ENCODE results near the gene NFIB. TPM values are rescaled to one million over a fixed set of nuclear protein-coding genes. Genes with fewer than 3 reads are reported as not detected.

NFIB gene
- total and polyA plus RNA-seq, 2 of the 8 experiments (the other 6 are each of a cell fraction or from before 2014, with no cell fraction given): 2.6 to 13.1 TPM

GRCh38 chr9:14261616-14262015 lies 52.3 kb downstream of the NFIB start:
- H3K14ac ChIP-seq (ENCODE audit: insufficient read length): no peak overlapping the region
- H2AK5ac ChIP-seq (ENCODE audit: low read depth, low read length): no peak overlapping the region
- H2BK5ac ChIP-seq (ENCODE audit: low read depth, low read length): no peak overlapping the region; the same call in 1 of the 2 replicates
- no peak overlapping the region for H4K5ac ChIP-seq (ENCODE audit: insufficient read length, low read depth, low read length)
- DNase-seq (ENCODE audit: low read depth in 1 of 2, low spot score in 2 of 2): no peak
- no peak for FAIRE-seq
- ChIA-PET POLR2A (ENCODE audit: partially characterized antibody) (interaction anchor here (0.6 to 1.0 kb wide), 2 partner anchors 12 to 574 kb away, joined by 3 to 4 read pairs; no protein-coding TSS in a partner anchor), CTCF (ENCODE audit: partially characterized antibody) (interaction anchor here (1.3 kb wide), 1 partner anchor 54 kb away, joined by 3 read pairs; no protein-coding TSS in a partner anchor)
- H3K36me3 ChIP-seq (ENCODE audit: control insufficient read depth in 2 of 4, insufficient read depth in 4 of 4, low read length in 3 of 4): no peaks in the 10 kb centered on the region; a peak in 1 of 8 replicates
- H3K27ac ChIP-seq (ENCODE audit: low read depth, low read length): no peak overlapping the region
- no peak overlapping the region for H2AFZ ChIP-seq (ENCODE audit: low read length)
- H4K20me1 ChIP-seq (replicated peaks in 1 of 2; ENCODE audit: control insufficient read depth in 1 of 2, insufficient read depth in 2 of 2, low read length in 2 of 2): no peaks in the 10 kb centered on the region
- H3K9me3 ChIP-seq (ENCODE audit: insufficient read depth in 2 of 2, low read depth in 1 of 2, low read length in 1 of 2): no peaks in the 10 kb centered on the region
- no peak overlapping the region for H4K8ac ChIP-seq (ENCODE audit: extremely low read depth, insufficient read depth, low read length)
- TF ChIP-seq CBX5 (IDR thresholded peaks at IDR 0.05; ENCODE audit: low read depth, low read length) (no peak), HDAC2 (IDR thresholded peaks at IDR 0.05; ENCODE audit: borderline replicate concordance in 1 of 2, low read depth in 2 of 2, low read length in 2 of 2) (no peak), KDM1A (IDR thresholded peaks at IDR 0.05; ENCODE audit: borderline replicate concordance, low read length) (no peak), ATF3 (IDR thresholded peaks at IDR 0.05; ENCODE audit: insufficient read depth, low read depth, low read length) (no peak), BRCA1 (IDR thresholded peaks at IDR 0.05; ENCODE audit: low read depth, low read length) (no peak), NANOG (IDR thresholded peaks at IDR 0.05; ENCODE audit: insufficient read depth, low read depth, low read length, poor library complexity, severe bottlenecking) (no peak), RXRA (IDR thresholded peaks at IDR 0.05; ENCODE audit: insufficient read depth, low read depth, low read length) (no peak)
- no peak overlapping the region for H2BK20ac ChIP-seq (ENCODE audit: low read length)
- no peak overlapping the region for H3K56ac ChIP-seq (replicated peaks; ENCODE audit: insufficient read length, low read depth, low read length)
- no peaks in the 10 kb centered on the region for H3K79me1 ChIP-seq (ENCODE audit: low read depth, low read length)
- peaks cover 0 to 6% (median 0%) of the 10 kb centered on the region in 4 experiments; a peak in 1 of 7 replicates for H3K4me1 ChIP-seq (replicated peaks in 1 of 4; ENCODE audit: control insufficient read depth in 3 of 4, insufficient read depth in 4 of 4, low read length in 3 of 4)
- H3K18ac ChIP-seq (ENCODE audit: extremely low read depth, low read length): no peak overlapping the region
- no peak overlapping the region for H2BK120ac ChIP-seq (replicated peaks; ENCODE audit: low read depth, low read length)
- no peaks in the 10 kb centered on the region for H3K23me2 ChIP-seq (ENCODE audit: low read depth, low read length)
- H4K91ac ChIP-seq (replicated peaks; ENCODE audit: insufficient read length, low read length): no peak overlapping the region
- peak overlapping the region in 1 of 4 experiments; percentile 7; a peak in 1 of 7 replicates for H3K9ac ChIP-seq (replicated peaks in 1 of 4; ENCODE audit: extremely low read depth in 1 of 4, low read depth in 3 of 4, low read length in 3 of 4)
- WGBS, 2 experiments (ENCODE audit: extremely low coverage in 1 of 2, insufficient coverage in 1 of 2, insufficient read length in 1 of 2, insufficient replicate concordance in 2 of 2, low coverage in 1 of 2, low lambda C conversion rate in 2 of 2, missing lambda C conversion rate in 1 of 2): 86% methylated on average over 2 of the region's 2 CpGs; no CpG with 5 or more reads in 1 of the 2 experiments
- H3K23ac ChIP-seq (ENCODE audit: insufficient read length): no peak overlapping the region
- H2BK12ac ChIP-seq (ENCODE audit: low read depth, low read length): no peak overlapping the region
- H3K79me2 ChIP-seq (ENCODE audit: control insufficient read depth in 1 of 2, insufficient read depth in 2 of 2, low read length in 2 of 2): no peaks in the 10 kb centered on the region
- no peaks in the 10 kb centered on the region for H3K27me3 ChIP-seq (replicated peaks in 1 of 4; ENCODE audit: control insufficient read depth in 3 of 4, extremely low read depth in 1 of 4, insufficient read depth in 3 of 4, low read length in 3 of 4)
- no peak overlapping the region for H3K4me2 ChIP-seq (ENCODE audit: insufficient read depth in 1 of 2, low read depth in 2 of 2, low read length in 2 of 2)
- no peak overlapping the region for H3K4me3 ChIP-seq (ENCODE audit: extremely low read depth in 1 of 4, insufficient read depth in 2 of 4, low read depth in 3 of 4, low read length in 4 of 4)
- H2BK15ac ChIP-seq (ENCODE audit: low read length): no peak overlapping the region
- H3K4ac ChIP-seq (replicated peaks; ENCODE audit: insufficient read length, low read depth, low read length): no peak overlapping the region
